GM10847 (cell line): Measurements from ENCODE around the gene PARD3.

ENCODE experiments used
- POLR2A ChIP-seq: IDR thresholded peaks from 2 replicates; pipeline ENCODE4 v1.6.1; 2011; ENCODE audit not compliant: insufficient read length; ENCODE audit errors: extremely low read depth

PARD3 gene

GRCh38 chr10:34104829-34105572, 710.1 kb downstream of the PARD3 start:
- no peak for TF ChIP-seq POLR2A

GRCh38 chr10:34102893-34103506, 712.1 kb downstream of the PARD3 start:
- no peak for TF ChIP-seq POLR2A

GRCh38 chr10:34102237-34102673, 712.8 kb downstream of the PARD3 start:
- TF ChIP-seq POLR2A: no peak

- TF ChIP-seq POLR2A: no peak
These were observed 714.1 kb downstream of the PARD3 start for GRCh38 chr10:34101001-34101400.

- no peak for TF ChIP-seq POLR2A
These were observed 716.1 kb downstream of the PARD3 start for GRCh38 chr10:34098821-34099567.

- no peak for TF ChIP-seq POLR2A
These were observed 717.4 kb downstream of the PARD3 start for GRCh38 chr10:34097682-34098081.

GRCh38 chr10:34094961-34095360, 720.1 kb downstream of the PARD3 start:
- no peak for TF ChIP-seq POLR2A

GRCh38 chr10:34094146-34094696, 720.9 kb downstream of the PARD3 start:
- no peak for TF ChIP-seq POLR2A

- no peak for TF ChIP-seq POLR2A
These were observed 722.2 kb downstream of the PARD3 start for GRCh38 chr10:34092891-34093290.

- no peak for TF ChIP-seq POLR2A
These were observed 723.4 kb downstream of the PARD3 start for GRCh38 chr10:34091635-34092195.

GRCh38 chr10:34089253-34089652, 725.8 kb downstream of the PARD3 start:
- no peak for TF ChIP-seq POLR2A

GRCh38 chr10:34088208-34088794, 726.8 kb downstream of the PARD3 start:
- no peak for TF ChIP-seq POLR2A

- TF ChIP-seq POLR2A: no peak
These were observed 728.0 kb downstream of the PARD3 start for GRCh38 chr10:34087095-34087418.

- no peak for TF ChIP-seq POLR2A
These were observed 731.5 kb downstream of the PARD3 start for GRCh38 chr10:34083567-34083966.

- TF ChIP-seq POLR2A: no peak
These were observed 733.1 kb downstream of the PARD3 start for GRCh38 chr10:34081948-34082347.

GRCh38 chr10:34081347-34081743, 733.8 kb downstream of the PARD3 start:
- TF ChIP-seq POLR2A: no peak
